ENCODE measurements around the gene ZNF521.

ZNF521 gene

GRCh38 chr18:25164211-25164847, 187.6 kb downstream of the ZNF521 start:
- no peak for DNase-seq

DNA sequence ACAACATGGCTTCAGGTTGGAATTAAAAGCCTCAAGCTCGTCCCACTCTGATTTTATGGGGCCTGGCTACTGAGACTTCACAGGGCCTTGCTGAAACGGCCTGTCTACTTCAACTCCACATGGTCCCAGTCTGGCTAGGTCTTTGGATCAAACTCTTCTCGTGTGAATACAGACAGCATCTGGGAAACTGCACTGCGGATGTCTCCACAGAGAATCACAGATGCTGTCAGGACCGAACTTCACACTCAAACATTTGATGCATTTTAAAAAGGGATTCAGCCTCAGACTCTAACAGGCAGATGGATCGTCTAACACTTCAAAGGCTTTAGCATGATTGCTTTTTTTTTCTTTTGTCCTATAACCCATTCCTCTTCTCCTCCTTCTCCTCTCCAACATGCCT, 198.5 kb downstream of the ZNF521 start:
- DNase-seq = no peak

- DNase-seq = no peak
Measured at GRCh38 chr18:25147877-25148488, 204.0 kb downstream of the ZNF521 start.

DNA sequence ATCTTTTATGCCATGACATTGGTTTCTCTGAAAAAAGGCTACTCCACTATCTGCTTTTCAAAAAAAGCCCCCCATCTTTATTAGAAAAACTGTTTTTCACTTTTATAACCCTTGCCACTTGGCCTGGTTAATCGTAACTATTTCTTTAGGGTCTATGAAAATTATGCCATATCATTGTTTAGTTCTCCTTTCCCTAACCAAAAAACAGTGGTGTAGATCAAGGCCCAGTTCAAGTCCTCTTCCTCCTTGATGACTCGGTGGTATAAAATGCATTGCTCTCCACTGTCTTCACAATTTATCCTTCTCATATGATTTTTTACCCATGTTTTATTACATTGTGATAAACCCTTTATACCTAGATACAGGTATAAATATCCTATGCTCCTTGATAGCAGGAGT, 205.5 kb downstream of the ZNF521 start:
- DNase-seq = no peak

DNA sequence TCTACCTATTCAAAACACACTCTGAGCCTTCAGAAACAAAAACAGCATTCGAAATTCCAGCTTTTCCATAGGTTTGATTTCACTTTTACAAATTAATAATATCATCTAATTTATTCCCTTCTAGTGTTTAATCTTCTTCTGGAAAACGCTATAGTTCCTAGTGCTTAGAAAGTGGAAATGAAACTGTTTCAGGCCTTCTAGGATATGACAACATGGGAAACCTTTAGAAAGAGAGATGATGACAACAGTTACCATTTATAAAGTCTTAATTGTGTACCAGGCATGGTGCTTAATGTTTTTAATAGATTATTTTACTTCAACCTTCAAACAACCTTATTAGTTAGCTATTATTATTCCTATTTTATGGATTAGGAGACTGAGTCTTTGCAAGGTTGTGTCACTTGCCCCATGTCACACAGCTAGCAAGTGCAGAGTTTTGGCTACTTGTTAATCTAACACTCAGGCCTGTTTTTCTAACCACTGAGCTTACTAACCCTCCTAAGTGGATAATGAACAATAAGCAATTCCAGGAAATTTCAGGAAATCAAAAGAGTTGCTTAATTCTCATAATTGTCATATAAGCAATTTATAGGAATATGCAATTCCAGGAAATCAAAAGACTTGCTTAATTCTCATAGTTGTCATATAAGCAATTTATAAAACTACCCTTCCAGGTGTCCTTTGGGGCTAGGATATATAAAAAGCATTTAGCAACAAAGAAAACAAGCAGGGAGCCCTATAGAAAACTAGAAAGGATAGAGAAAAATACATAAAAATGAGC, 206.0 kb downstream of the ZNF521 start:
- no peak for DNase-seq

DNA sequence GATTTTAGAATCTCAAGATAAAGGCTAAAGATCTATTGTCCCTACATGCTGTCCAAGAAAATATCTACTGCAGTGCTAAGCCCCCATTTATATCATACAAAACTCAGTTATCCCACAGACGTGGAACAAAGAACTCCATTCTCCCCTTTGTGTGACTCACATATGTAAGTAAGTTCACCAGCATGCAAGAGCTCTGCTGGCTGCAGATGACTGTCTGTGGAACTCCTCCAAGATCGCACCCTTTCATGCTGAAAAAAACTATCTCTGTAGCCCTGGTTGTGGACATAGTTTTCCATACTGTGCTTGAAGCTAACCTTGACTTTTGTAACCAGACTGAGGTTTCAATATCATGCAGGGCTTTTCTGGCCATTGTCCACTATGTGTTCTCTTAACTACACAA, 207.1 kb downstream of the ZNF521 start:
- no peak for DNase-seq

GRCh38 chr18:25141886-25142285, 210.1 kb downstream of the ZNF521 start:
- no peak for DNase-seq

DNA sequence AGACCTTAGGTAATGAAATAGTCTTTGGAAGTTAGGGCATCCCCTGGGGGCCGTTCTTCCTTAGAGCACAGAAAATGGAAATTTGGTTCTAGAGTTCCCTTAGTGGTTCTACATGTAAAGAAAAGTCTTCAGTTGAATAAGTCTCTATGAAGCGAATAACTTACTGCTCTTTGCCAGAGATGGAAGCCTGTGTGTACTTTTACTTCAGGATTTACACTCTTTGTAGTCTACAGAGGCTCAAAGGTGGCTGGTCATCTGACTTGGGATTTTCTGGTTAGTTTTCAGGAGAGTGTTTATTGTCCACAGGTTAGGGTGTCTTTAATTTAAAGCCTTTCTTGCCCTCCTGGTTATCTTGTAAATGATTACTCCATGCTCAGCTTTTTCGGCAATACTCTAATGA, 210.6 kb downstream of the ZNF521 start:
- DNase-seq = no peak

DNA sequence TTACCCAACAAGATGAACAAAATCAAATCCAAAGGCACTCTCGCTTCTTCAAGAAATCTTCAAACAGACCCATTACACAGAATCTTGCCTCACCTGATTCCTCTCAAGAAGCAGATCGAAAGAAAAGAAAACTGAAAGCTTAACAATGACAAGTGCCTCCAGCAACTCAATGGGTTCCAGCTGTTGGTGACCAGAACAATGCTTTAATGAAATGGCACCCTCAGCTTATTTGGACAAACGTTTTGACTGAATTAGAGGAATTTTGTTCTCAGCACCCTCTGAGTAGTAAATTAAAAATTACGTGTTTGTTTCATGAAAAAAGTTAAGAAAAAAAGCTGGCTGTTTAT, 211.0 kb downstream of the ZNF521 start:
- no peak for DNase-seq

DNA sequence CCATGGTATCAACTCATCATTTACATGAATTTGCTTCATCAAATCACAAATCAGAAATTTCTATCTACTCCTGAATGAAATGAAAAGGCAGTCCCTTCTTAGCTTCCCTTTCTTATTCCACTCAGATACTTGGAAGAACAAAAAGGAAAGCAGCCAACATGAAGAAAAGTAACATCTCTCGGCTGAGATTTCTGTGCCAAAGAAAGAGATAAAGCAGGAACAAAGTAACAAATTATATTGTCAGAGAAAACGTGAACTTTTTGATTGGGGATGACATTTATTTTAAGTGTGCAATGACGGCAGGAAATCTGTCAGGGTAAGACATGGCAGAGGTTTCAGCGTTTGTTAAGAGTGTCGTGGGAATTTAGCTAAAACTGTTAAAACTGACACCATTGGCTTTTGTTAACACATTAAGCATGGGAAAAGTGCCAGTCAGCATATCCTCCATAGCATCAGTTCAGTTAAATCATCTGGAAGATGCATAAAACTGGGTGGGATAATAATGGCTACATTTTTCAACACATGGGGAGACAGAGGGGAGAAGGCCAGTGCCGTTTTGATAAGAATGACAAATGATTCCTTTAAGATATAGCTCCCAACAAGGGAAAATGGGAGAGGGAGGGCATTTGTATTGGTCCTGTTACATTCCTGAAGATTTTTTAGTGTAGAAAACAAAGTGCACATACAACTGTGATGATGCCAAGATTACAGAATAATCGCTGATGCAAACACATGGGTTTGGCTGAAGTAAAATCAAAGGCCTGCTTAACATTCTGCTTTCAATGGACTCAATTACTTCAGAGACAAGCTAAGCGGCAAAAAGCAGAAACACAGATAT, 211.6 kb downstream of the ZNF521 start:
- no peak for DNase-seq

DNA sequence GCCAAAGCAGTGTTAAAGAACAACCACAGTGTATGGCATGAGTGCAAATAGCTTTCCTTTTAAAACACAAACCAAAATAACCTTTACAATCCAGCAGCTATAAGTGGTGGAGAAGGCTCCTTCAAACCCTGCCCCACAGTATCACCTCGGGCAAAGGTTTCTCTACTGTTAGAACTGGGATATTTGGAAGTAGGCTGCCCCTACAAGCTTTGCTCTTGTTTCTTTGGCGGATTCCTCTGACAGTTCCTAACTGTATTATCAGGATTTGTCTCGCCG, 214.8 kb downstream of the ZNF521 start:
- no peak for DNase-seq

DNA sequence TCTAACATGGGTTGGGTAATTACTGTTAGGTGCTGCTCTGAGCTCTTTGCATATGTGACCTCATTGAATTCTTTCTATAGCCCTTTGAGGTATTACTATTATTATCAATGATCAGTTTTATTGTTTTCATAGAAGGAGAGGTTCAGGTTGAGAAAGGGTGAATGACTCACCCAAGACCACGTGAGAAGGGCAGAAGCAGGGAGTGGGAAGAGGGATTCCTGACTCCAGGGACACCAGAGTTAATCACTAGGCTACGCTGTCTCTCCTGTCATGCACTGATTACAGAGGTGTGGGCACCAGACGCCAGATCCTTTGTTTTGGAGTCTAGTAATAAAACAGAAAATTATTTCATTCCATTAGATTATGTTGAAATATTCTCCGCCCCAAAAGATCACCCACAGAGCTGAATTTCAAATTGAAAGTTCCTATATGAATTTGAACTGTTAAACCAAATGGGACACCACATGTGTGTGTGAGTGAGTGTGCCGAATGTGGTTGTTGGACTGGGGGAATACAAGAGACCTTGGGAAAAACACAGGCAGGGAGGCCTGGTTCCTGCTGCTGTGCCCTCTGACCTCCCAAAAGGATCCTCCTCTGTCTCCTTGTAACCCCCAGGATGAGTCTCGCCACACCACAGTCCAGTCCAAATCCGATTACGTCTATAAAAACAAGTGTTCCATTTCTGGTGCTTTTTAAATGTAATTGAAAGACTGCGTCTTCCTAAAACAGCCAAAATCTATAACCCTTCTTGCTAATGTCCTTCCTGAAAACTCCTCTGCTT, 215.4 kb downstream of the ZNF521 start:
- no peak for DNase-seq

DNA sequence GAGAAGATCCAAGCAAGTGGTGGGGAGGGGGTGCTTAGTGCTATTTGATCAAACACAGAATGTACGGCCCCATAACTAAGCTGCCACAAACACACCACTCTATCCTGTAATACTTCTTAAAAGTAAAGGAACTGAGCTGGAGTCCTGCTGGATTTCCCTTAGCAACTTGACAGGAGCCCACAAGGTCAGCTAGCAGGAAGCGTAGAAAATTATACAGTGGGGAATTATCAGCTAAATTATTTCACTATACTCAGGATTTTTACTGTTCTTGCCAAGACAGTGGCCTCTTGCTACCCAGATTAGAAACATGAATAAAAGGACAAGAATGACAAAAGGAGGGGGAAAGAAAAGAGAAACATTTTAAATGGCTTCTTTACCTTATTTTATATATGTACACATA, 217.1 kb downstream of the ZNF521 start:
- no peak for DNase-seq

DNA sequence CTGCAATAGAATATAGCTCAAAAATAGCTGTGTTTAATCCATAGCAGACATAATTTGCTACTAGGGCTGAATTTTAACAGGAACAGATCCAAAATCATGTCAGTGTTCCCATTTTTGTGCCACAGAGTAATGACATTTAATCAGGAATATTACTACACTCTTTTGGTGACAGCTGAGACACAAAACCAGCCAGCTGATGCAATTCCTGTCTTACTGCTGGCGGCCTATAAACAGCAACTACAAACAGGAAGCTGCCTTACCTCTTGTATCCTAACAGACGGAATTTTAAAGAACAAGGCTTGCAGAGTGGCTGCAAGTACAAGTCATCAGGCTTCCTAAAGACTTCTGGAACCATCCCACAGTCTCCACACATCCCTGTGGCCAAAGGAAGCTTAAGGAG, 218.1 kb downstream of the ZNF521 start:
- no peak for DNase-seq

DNA sequence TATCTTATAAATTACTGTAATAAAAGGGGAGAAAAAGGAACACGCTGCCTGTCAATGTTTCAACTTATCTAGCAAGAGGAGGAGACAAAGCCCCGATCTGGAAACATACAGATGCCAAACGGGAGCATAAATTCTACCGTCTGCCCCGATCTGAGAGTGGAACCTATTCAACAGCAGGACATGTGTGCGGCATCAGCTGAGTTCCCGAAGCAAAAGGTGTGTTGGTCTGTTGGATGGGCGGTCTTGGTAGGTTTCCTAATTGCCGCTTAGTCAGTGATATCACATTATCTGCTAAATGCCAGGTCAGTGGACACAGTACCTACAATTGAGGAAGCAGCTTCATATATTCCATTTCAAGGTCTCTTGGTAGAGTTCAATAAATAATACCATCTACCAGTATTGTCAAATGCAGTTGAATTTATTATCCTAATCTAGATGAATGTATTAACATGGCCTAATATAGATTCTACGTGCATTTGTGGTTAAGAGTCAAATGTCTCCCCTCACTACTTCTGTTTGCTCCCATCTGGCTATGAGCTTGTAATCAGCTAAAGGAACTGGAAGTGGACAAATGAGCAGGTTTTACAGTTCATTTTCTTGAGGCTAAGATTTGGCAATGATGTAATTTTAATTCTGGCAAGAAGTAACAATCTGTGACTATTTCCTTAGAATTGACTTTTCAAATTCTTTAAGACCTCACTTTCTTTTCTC, 219.0 kb downstream of the ZNF521 start:
- no peak for DNase-seq

GRCh38 chr18:25126751-25127150, 225.2 kb downstream of the ZNF521 start:
- no peak for DNase-seq

GRCh38 chr18:25125680-25126079, 226.3 kb downstream of the ZNF521 start:
- DNase-seq = no peak

GRCh38 chr18:25123438-25124232, 228.3 kb downstream of the ZNF521 start:
- DNase-seq = no peak

- DNase-seq = no peak
Measured at GRCh38 chr18:25121442-25121841, 230.5 kb downstream of the ZNF521 start.

GRCh38 chr18:25113566-25113965, 238.4 kb downstream of the ZNF521 start:
- no peak for DNase-seq

DNA sequence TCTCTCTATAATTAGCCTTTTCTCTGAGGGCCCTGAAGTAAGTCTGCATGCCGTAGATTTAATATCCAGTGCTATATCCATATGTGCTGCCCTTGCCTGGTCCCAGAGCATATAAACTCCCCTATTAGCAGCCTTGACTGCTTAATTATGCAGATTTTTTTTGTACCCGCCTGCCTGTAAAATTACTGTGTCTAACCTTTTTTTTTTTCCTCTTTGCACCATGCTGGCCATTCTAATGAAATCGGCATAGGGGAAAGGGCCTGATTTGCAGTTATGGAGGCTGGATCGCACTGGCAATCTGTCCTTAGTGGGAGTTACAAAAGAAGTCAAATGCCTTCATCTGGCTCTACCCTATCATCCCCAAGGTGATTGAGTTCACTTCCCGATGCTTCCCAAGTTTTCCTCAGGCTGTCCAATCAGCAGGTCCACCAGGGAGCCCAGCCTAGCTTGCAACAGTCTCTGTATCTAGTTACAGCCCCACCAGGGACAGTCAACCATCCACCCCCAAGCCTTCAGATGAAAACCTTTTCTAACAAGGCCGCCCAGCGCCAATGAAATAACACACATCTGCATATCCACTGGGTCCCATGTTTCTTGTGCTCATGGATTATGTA, 239.0 kb downstream of the ZNF521 start:
- DNase-seq = peak; percentile 45

Measured in DMS 273 treated with DMSO at 0.1 percent for 48 hours (cell line).